Endothelial cell (in vitro differentiated cells): ENCODE results near the gene EVL. TPM values are rescaled to one million over a fixed set of nuclear protein-coding genes. Genes with fewer than 3 reads are reported as not detected.
"Not testable (repeated sequence)": the region's sequence is repeated elsewhere in the genome, so short reads cannot be mapped to it uniquely, and the experiment has no call there.

ENCODE experiments used
- DNase-seq: peaks from one replicate; pipeline ENCODE4 v3.0.0; 2021; ENCODE audit warnings: low spot score
- H3K27ac Mint-ChIP-seq: one replicate; pipeline ENCODE4 v1.8.0; 2021; ENCODE audit warnings: mixed read lengths, inconsistent platforms; ENCODE audit not compliant: unreplicated experiment
- H3K27me3 Mint-ChIP-seq: one replicate; pipeline ENCODE4 v1.8.0; 2021; ENCODE audit warnings: mild to moderate bottlenecking, moderate library complexity, mixed read lengths, inconsistent platforms; ENCODE audit not compliant: unreplicated experiment
- H3K36me3 Mint-ChIP-seq: one replicate; pipeline ENCODE4 v1.8.0; 2021; ENCODE audit warnings: mild to moderate bottlenecking, low read depth, mixed read lengths, inconsistent platforms; ENCODE audit not compliant: unreplicated experiment
- H3K4me1 Mint-ChIP-seq: one replicate; pipeline ENCODE4 v1.8.0; 2021; ENCODE audit warnings: mild to moderate bottlenecking, mixed read lengths, inconsistent platforms; ENCODE audit not compliant: unreplicated experiment
- H3K4me3 Mint-ChIP-seq: one replicate; pipeline ENCODE4 v1.8.0; 2021; ENCODE audit warnings: mild to moderate bottlenecking, mixed read lengths, inconsistent platforms; ENCODE audit not compliant: unreplicated experiment
- H3K9me3 Mint-ChIP-seq: one replicate; pipeline ENCODE4 v1.8.0; 2021; ENCODE audit warnings: mixed read lengths, inconsistent platforms; ENCODE audit not compliant: unreplicated experiment
- total RNA-seq: library from RNA; stranded (reverse); fragmentation: NEBNext Ultra II Directional; extraction: Animal tissue kit (Norgen Biotek cat#: 25700); gene quantifications from one replicate; pipeline ENCODE4 v1.2.1, GENCODE V29; 2021; ENCODE audit not compliant: unreplicated experiment
- TF ChIP-seq, protein P1 (sequence below): fragments of 200-600 bp; sonication (generic); IDR thresholded peaks from one replicate; pipeline ENCODE4 v1.5.0; 2021; ENCODE audit warnings: antibody characterized with exemption; ENCODE audit not compliant: unreplicated experiment

Gene EVL
- total RNA-seq, 1 donor from 2014 or later: 142 TPM

DNA sequence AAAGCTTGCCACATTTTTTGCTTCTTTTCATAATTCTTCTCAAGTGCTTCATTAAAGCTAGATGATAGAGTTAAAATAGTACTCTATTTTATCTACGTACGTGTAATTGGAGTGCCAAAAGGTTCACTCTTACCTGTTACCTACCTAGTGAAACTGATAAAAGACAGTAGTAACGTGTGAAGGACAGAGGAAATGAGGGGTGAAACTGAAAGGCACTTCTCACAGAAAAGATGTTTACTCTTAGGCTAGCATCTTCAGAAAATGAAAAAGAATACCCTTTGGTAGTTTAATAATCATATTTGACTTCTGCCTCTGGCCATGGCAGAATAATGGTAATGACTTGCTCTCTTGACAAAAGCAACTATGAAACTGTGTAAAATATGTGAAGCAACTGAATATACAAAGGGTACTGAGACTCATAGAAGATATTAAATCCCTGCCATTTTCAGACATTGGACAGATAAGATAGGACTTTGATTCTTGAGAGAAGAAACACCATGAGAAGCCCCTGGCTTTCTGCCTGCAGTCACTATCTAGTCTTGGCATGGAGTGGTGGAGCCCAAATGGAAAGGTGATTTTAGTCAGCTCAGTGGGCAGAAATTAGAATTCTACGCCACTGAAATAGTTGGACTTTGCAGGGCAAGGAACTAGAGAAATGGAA is 6.3 kb upstream of the EVL start:
- Mint-ChIP-seq H3K4me1 (peaks cover 22% of the 10 kb centered on the region), H3K4me3 (no peak overlapping the region), H3K27ac (no peak overlapping the region), H3K36me3 (no peaks in the 10 kb centered on the region), H3K27me3 (peaks cover 5% of the 10 kb centered on the region), H3K9me3 (no peaks in the 10 kb centered on the region)
- TF ChIP-seq, protein P1, sequence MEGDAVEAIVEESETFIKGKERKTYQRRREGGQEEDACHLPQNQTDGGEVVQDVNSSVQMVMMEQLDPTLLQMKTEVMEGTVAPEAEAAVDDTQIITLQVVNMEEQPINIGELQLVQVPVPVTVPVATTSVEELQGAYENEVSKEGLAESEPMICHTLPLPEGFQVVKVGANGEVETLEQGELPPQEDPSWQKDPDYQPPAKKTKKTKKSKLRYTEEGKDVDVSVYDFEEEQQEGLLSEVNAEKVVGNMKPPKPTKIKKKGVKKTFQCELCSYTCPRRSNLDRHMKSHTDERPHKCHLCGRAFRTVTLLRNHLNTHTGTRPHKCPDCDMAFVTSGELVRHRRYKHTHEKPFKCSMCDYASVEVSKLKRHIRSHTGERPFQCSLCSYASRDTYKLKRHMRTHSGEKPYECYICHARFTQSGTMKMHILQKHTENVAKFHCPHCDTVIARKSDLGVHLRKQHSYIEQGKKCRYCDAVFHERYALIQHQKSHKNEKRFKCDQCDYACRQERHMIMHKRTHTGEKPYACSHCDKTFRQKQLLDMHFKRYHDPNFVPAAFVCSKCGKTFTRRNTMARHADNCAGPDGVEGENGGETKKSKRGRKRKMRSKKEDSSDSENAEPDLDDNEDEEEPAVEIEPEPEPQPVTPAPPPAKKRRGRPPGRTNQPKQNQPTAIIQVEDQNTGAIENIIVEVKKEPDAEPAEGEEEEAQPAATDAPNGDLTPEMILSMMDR: no peak
- no peak for DNase-seq

DNA sequence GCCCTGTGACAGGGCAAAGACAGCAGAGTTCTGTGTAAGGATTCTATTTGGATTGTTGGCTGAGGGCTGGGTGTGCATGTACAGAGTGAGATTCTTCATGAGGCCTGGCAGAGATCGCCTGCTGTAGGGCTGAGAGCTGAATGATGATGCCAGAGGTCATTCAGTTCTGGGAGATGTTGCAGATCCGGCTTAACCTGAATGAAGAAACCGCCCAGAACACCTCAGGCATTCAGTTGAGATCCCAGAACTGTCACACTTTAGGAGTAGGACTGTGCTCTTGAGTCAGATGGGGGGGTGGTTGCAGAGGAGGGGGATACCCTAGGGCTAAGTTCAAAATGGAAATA is 5.8 kb upstream of the EVL start:
- peaks cover 5% of the 10 kb centered on the region for H3K27me3 Mint-ChIP-seq
- TF ChIP-seq, protein P1: no peak
- no peak overlapping the region for H3K27ac Mint-ChIP-seq
- H3K4me1 Mint-ChIP-seq: peaks cover 26% of the 10 kb centered on the region
- DNase-seq: no peak
- no peaks in the 10 kb centered on the region for H3K9me3 Mint-ChIP-seq
- no peaks in the 10 kb centered on the region for H3K36me3 Mint-ChIP-seq
- H3K4me3 Mint-ChIP-seq: no peak overlapping the region

DNA sequence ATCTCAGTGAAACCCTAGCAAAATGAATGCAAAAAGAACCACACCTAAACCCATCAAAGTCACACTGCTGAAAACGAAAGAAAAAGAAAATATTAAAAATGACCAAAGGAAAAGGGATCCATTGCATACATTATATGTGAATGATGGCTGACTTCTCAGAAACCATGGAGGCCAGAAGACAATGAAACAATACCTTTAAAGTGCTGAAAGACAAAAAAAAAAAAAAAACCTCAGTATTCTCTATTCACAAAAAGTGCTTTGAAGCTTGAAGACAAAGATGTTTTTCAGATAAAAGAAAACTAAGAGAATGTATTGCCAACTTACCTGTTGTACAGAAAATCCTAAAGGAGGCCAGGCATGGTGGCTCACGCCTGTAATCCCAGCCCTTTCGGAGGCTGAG is 4.5 kb upstream of the EVL start:
- Mint-ChIP-seq H3K9me3 (no peaks in the 10 kb centered on the region), H3K27ac (no peak overlapping the region), H3K4me1 (peaks cover 38% of the 10 kb centered on the region), H3K27me3 (peaks cover 5% of the 10 kb centered on the region), H3K4me3 (no peak overlapping the region), H3K36me3 (no peaks in the 10 kb centered on the region)
- TF ChIP-seq, protein P1: no peak
- DNase-seq: no peak

DNA sequence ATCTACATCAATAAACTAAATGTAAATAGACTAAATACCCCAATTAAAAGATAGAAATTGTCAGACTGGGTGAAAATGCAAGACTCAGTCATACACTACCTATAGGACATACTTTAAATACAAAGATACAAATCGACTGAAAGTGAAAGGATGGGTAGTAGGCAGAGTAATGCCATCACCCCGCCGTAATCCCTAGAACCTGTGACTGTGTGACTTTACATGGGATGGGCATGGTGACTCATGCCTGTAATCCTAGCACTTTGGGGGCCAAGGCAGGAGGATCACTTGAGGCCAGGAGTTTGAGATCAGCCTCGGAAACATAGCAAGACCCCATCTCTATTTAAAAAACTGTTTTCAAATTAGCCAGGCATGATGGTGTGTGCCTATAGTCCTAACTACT is 2.6 kb upstream of the EVL start:
- Mint-ChIP-seq H3K4me1 (peaks cover 51% of the 10 kb centered on the region), H3K27ac (no peak overlapping the region), H3K27me3 (peaks cover 4% of the 10 kb centered on the region), H3K36me3 (peaks cover 4% of the 10 kb centered on the region), H3K4me3 (no peak overlapping the region), H3K9me3 (no peaks in the 10 kb centered on the region)
- TF ChIP-seq, protein P1: no peak
- DNase-seq: no peak

DNA sequence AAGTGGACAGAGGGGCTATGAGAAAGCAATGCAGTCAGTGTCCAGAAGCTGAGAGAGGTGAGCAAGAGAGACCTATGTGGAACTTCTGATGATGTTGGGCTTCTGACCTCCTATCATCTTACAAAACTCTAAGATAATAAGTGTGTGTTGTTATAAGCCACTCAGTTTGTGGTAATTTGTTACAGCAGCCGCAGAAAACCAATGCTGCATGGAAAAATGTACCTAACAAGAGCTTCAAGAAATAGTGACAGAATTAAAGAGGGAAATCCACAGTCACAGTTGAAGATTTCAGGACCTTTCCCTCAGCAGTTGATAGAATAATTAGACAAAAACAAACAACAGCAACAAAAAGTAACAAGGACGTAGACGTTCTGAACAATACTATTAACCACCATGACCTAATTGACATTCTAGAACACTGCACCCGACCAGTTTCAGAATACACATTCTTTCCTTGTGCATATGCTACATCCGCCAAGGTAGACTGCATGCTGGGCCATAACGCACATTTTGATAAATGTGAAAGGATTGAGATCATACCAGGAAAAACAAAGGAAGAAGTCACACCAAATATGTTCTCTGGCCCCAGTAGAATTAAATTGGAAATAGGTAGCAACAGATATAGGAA is 1.8 kb upstream of the EVL start:
- peaks cover 6% of the 10 kb centered on the region for H3K27me3 Mint-ChIP-seq
- no peak for DNase-seq
- H3K4me1 Mint-ChIP-seq: peaks cover 59% of the 10 kb centered on the region
- TF ChIP-seq, protein P1: no peak
- H3K9me3 Mint-ChIP-seq: no peaks in the 10 kb centered on the region
- H3K27ac Mint-ChIP-seq: no peak overlapping the region
- H3K4me3 Mint-ChIP-seq: no peak overlapping the region
- peaks cover 12% of the 10 kb centered on the region for H3K36me3 Mint-ChIP-seq

DNA sequence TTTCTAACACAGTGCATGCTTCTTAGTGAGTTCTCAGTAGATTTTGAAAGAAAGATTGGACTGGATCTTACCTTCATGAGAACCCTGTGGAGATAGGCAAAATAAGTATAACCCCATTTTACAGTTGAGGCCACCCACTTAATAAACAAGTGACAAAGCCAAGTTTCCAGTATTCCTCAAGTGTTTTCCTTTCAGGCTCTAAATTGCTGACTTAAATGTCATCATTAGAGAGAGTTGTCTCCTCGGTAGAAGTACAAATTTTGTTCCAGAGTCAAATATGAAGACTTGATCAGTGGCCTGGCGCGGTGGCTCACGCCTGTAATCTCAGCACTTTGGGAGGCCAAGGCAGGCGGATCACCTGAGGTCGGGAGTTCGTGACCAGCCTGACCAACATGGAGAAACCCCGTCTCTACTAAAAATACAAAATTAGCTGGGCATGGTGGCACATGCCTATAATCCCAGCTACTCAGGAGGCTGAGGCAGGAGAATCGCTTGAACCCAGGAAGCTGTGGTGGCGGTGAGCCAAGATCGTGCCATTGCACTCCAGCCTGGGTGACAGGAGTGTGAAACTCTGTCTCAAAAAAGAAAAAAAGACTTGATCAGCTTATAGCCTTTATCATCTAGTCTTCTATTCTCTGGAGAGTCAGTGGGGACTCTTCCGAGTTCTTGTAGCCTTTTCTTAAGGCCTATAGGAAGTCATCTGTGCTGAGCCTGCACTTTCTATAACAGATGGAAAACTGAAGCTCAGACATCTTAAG is 708 bp upstream of the EVL start:
- not testable (repeated sequence) for DNase-seq, H3K4me3 Mint-ChIP-seq, H3K27ac Mint-ChIP-seq, H3K27me3 Mint-ChIP-seq, H3K9me3 Mint-ChIP-seq
- H3K36me3 Mint-ChIP-seq: peaks cover 13% of the 10 kb centered on the region
- H3K4me1 Mint-ChIP-seq: peaks cover 68% of the 10 kb centered on the region
